ENCODE measurements around the gene KCNJ4.

Gene KCNJ4

GRCh38 chr22:38426628-38427027 lies 28.4 kb downstream of the KCNJ4 start:
- no peaks in the 10 kb centered on the region for H3K36me3 ChIP-seq
- no peaks in the 10 kb centered on the region for H3K9me3 ChIP-seq
- H3K4me1 ChIP-seq: no peaks in the 10 kb centered on the region
- no peak for TF ChIP-seq CTCF (IDR thresholded peaks at IDR 0.05; ENCODE audit: low read depth, low read length)
- H3K27me3 ChIP-seq: no peaks in the 10 kb centered on the region
- DNase-seq: no peak
- H3K4me3 ChIP-seq (ENCODE audit: low read depth, low read length): no peak overlapping the region

GRCh38 chr22:38424525-38425080 lies 30.4 kb downstream of the KCNJ4 start:
- H3K4me3 ChIP-seq (ENCODE audit: low read depth, low read length): no peak overlapping the region
- H3K27me3 ChIP-seq: no peaks in the 10 kb centered on the region
- no peak for DNase-seq
- H3K4me1 ChIP-seq: peaks cover 3% of the 10 kb centered on the region; the same call in 1 of the 2 replicates
- no peaks in the 10 kb centered on the region for H3K36me3 ChIP-seq
- no peak for TF ChIP-seq CTCF (IDR thresholded peaks at IDR 0.05; ENCODE audit: low read depth, low read length)
- no peaks in the 10 kb centered on the region for H3K9me3 ChIP-seq

- H3K9me3 ChIP-seq: no peaks in the 10 kb centered on the region
- H3K4me1 ChIP-seq: peaks cover 5% of the 10 kb centered on the region; the same call in 1 of the 2 replicates
- no peak overlapping the region for H3K4me3 ChIP-seq (ENCODE audit: low read depth, low read length)
- H3K36me3 ChIP-seq: no peaks in the 10 kb centered on the region
- no peaks in the 10 kb centered on the region for H3K27me3 ChIP-seq
- DNase-seq: no peak
- no peak for TF ChIP-seq CTCF (IDR thresholded peaks at IDR 0.05; ENCODE audit: low read depth, low read length)
These were observed 31.2 kb downstream of the KCNJ4 start for GRCh38 chr22:38423512-38424503.

- Histone ChIP-seq H3K27me3 (no peaks in the 10 kb centered on the region), H3K4me3 (ENCODE audit: low read depth, low read length) (no peak overlapping the region), H3K4me1 (peaks cover 5% of the 10 kb centered on the region; the same call in 1 of the 2 replicates), H3K36me3 (no peaks in the 10 kb centered on the region), H3K9me3 (no peaks in the 10 kb centered on the region)
- no peak for TF ChIP-seq CTCF (IDR thresholded peaks at IDR 0.05; ENCODE audit: low read depth, low read length)
- DNase-seq: no peak
These were observed 32.1 kb downstream of the KCNJ4 start for GRCh38 chr22:38422611-38423511.

- TF ChIP-seq CTCF (IDR thresholded peaks at IDR 0.05; ENCODE audit: low read depth, low read length): no peak
- H3K4me1 ChIP-seq: peaks cover 5% of the 10 kb centered on the region; the same call in 1 of the 2 replicates
- no peaks in the 10 kb centered on the region for H3K9me3 ChIP-seq
- no peak overlapping the region for H3K4me3 ChIP-seq (ENCODE audit: low read depth, low read length)
- no peaks in the 10 kb centered on the region for H3K27me3 ChIP-seq
- H3K36me3 ChIP-seq: no peaks in the 10 kb centered on the region
- no peak for DNase-seq
These were observed 34.3 kb downstream of the KCNJ4 start for GRCh38 chr22:38420734-38421133.
